HG03558 (cell line): ENCODE data around the gene APOL1.
"Not testable (repeated sequence)": the region's sequence is repeated elsewhere in the genome, so short reads cannot be mapped to it uniquely, and the experiment has no call there.

Experiments
- ATAC-seq: cut with Tn5 transposase; IDR thresholded peaks from one replicate; pipeline ENCODE4 v1.9.1; 2021; ENCODE audit warnings: moderate number of reproducible peaks; ENCODE audit not compliant: unreplicated experiment; ENCODE audit errors: extremely low read depth

The APOL1 gene

GRCh38 chr22:36252754-36253522 lies at the start of gene APOL1:
Gene APOL1 (plus strand): TSS chr22:36253133. CDS start chr22:36254956, 1,823 bp downstream.
- no peak for ATAC-seq

GRCh38 chr22:36203441-36203840 lies 49.5 kb upstream of the APOL1 start:
- not testable (repeated sequence) for ATAC-seq

- no peak for ATAC-seq
Measured at GRCh38 chr22:36204001-36204631, 48.8 kb upstream of the APOL1 start.

GRCh38 chr22:36204632-36205015 lies 48.3 kb upstream of the APOL1 start:
- ATAC-seq, result no peak

- ATAC-seq, result not testable (repeated sequence)
Measured at GRCh38 chr22:36205573-36205972, 47.4 kb upstream of the APOL1 start.

- ATAC-seq, result no peak
Measured at GRCh38 chr22:36206255-36206654, 46.7 kb upstream of the APOL1 start.

- no peak for ATAC-seq
Measured at GRCh38 chr22:36208162-36208765, 44.7 kb upstream of the APOL1 start.

GRCh38 chr22:36208914-36209313 lies 44.0 kb upstream of the APOL1 start:
- ATAC-seq, result no peak

GRCh38 chr22:36209488-36209908 lies 43.4 kb upstream of the APOL1 start:
- not testable (repeated sequence) for ATAC-seq

- ATAC-seq, result no peak
Measured at GRCh38 chr22:36210224-36210623, 42.7 kb upstream of the APOL1 start.

GRCh38 chr22:36211237-36211861 lies 41.6 kb upstream of the APOL1 start:
- no peak for ATAC-seq

GRCh38 chr22:36212901-36213300 lies 40.0 kb upstream of the APOL1 start:
- ATAC-seq, result no peak

GRCh38 chr22:36213586-36213985 lies 39.3 kb upstream of the APOL1 start:
- ATAC-seq, result no peak

GRCh38 chr22:36215981-36216380 lies 37.0 kb upstream of the APOL1 start:
- no peak for ATAC-seq

GRCh38 chr22:36218648-36219193 lies 34.2 kb upstream of the APOL1 start:
- no peak for ATAC-seq

GRCh38 chr22:36220451-36220921 lies 32.4 kb upstream of the APOL1 start:
- ATAC-seq, result no peak

- ATAC-seq, result no peak
Measured at GRCh38 chr22:36221799-36222751, 30.9 kb upstream of the APOL1 start.

- no peak for ATAC-seq
Measured at GRCh38 chr22:36222887-36223450, 30.0 kb upstream of the APOL1 start.

GRCh38 chr22:36223504-36223903 lies 29.4 kb upstream of the APOL1 start:
- ATAC-seq, result no peak
